Measurements from ENCODE around the gene UFC1. TPM values are rescaled to one million over a fixed set of nuclear protein-coding genes. Genes with fewer than 3 reads are reported as not detected.
A peak's percentile ranks its signal among the peaks of the same experiment; 100 is the strongest.

Gene UFC1
- total RNA-seq, 1 experiment from 2014 or later: 127 TPM

- Histone ChIP-seq H3K9me3 (ENCODE audit: control insufficient read depth, insufficient read depth, low read depth, low read length) (no peaks in the 10 kb centered on the region), H3K4me1 (ENCODE audit: control insufficient read depth, insufficient read depth, low read length) (peaks cover 14% of the 10 kb centered on the region), H3K4me3 (ENCODE audit: low read depth in 2 of 2, low read length in 2 of 2) (peak overlapping the region; percentile 83 to 98), H3K36me3 (ENCODE audit: control insufficient read depth, insufficient read depth, low read length) (peaks cover 12% of the 10 kb centered on the region), H3K27me3 (ENCODE audit: control insufficient read depth, insufficient read depth, low read length) (no peaks in the 10 kb centered on the region), H3K27ac (ENCODE audit: low read length) (peak overlapping the region; percentile 99)
- ChIA-PET POLR2A (interaction anchor here (0.9 to 1.3 kb wide), 3 partner anchors 13 to 36 kb away, joined by 3 to 4 read pairs (median 3); partner anchors contain the start of genes NIT1, PFDN2 and PPOX), CTCF (no interaction called here)
- TF ChIP-seq REST (IDR thresholded peaks at IDR 0.05; ENCODE audit: insufficient read depth in 1 of 2, low read depth in 2 of 2, low read length in 1 of 2) (no peak), TCF7L2 (IDR thresholded peaks at IDR 0.05; ENCODE audit: low read depth, low read length) (no peak), SIN3A (IDR thresholded peaks at IDR 0.05; ENCODE audit: borderline replicate concordance, insufficient read depth, low read depth, low read length) (no peak), POLR2AphosphoS5 (IDR thresholded peaks at IDR 0.05; ENCODE audit: low read depth, low read length) (no peak)
- TF ChIP-seq, protein P1, sequence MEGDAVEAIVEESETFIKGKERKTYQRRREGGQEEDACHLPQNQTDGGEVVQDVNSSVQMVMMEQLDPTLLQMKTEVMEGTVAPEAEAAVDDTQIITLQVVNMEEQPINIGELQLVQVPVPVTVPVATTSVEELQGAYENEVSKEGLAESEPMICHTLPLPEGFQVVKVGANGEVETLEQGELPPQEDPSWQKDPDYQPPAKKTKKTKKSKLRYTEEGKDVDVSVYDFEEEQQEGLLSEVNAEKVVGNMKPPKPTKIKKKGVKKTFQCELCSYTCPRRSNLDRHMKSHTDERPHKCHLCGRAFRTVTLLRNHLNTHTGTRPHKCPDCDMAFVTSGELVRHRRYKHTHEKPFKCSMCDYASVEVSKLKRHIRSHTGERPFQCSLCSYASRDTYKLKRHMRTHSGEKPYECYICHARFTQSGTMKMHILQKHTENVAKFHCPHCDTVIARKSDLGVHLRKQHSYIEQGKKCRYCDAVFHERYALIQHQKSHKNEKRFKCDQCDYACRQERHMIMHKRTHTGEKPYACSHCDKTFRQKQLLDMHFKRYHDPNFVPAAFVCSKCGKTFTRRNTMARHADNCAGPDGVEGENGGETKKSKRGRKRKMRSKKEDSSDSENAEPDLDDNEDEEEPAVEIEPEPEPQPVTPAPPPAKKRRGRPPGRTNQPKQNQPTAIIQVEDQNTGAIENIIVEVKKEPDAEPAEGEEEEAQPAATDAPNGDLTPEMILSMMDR (IDR thresholded peaks at IDR 0.05): no peak
- intact Hi-C loops (cut with micrococcal nuclease; ENCODE audit: unreplicated experiment) (no loop called here), in situ Hi-C loops (cut with HindIII; ENCODE audit: low pct_unique_long_range_greater_than_20kb, low sequenced_read_pairs) (no loop called here)
- ATAC-seq (peak; percentile 44), DNase-seq (ENCODE audit: low read depth, low spot score) (no peak)
- no TSS peak for BruUV-seq (replicated peaks)
Measured at GRCh38 chr1:161153176-161153575, 602 bp upstream of the UFC1 start.

DNA sequence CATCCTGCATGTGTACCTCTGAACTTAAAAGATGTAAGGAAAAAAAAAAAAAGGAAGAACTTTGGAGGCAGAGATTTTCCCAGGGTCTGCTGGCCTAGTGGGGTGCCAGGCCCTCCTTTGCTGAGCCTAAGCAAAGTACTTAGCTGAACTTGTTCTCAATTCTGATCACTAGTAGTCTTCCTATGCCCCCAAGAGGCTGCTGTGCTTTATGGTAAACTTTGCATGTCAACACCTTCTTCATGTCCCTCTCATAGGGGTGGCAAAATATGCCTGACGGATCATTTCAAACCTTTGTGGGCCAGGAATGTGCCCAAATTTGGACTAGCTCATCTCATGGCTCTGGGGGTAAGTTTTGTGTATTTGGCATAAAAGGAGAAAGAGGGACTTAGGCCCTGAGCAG is 4.1 kb downstream of the UFC1 start:
- no TSS peak for BruUV-seq (replicated peaks)
- Histone ChIP-seq H3K9me3 (ENCODE audit: control insufficient read depth, insufficient read depth, low read depth, low read length) (no peaks in the 10 kb centered on the region), H3K27ac (ENCODE audit: low read length) (no peak overlapping the region; the same call in 1 of the 2 replicates), H3K27me3 (ENCODE audit: control insufficient read depth, insufficient read depth, low read length) (no peaks in the 10 kb centered on the region), H3K36me3 (ENCODE audit: control insufficient read depth, insufficient read depth, low read length) (peaks cover 16% of the 10 kb centered on the region), H3K4me3 (ENCODE audit: low read depth in 2 of 2, low read length in 2 of 2) (no peak overlapping the region), H3K4me1 (ENCODE audit: control insufficient read depth, insufficient read depth, low read length) (peaks cover 22% of the 10 kb centered on the region)
- ATAC-seq: no peak
- no peak for DNase-seq (ENCODE audit: low read depth, low spot score)
- TF ChIP-seq, protein P1 (IDR thresholded peaks at IDR 0.05): no peak
- TF ChIP-seq SIN3A (IDR thresholded peaks at IDR 0.05; ENCODE audit: borderline replicate concordance, insufficient read depth, low read depth, low read length) (no peak), TCF7L2 (IDR thresholded peaks at IDR 0.05; ENCODE audit: low read depth, low read length) (no peak), REST (IDR thresholded peaks at IDR 0.05; ENCODE audit: insufficient read depth in 1 of 2, low read depth in 2 of 2, low read length in 1 of 2) (no peak), POLR2AphosphoS5 (IDR thresholded peaks at IDR 0.05; ENCODE audit: low read depth, low read length) (no peak)
- POLR2A ChIA-PET: interaction anchor here (0.5 to 0.7 kb wide), 2 partner anchors 18 to 36 kb away, joined by 3 to 6 read pairs; no protein-coding TSS in a partner anchor
- in situ Hi-C loops (cut with HindIII; ENCODE audit: low pct_unique_long_range_greater_than_20kb, low sequenced_read_pairs) (no loop called here), intact Hi-C loops (cut with micrococcal nuclease; ENCODE audit: unreplicated experiment) (no loop called here)
- CTCF ChIA-PET: no interaction called here
